H9 (cell line): ENCODE measurements around the gene KHK. TPM values are rescaled to one million over a fixed set of nuclear protein-coding genes. Genes with fewer than 3 reads are reported as not detected.

Source experiments
- DNase-seq: peaks from one replicate; pipeline ENCODE4 v3.0.0-alpha.2; 2017
- H2AFZ ChIP-seq: one replicate; pipeline ENCODE4 v1.6.1; 2013; ENCODE audit warnings: mild to moderate bottlenecking, low read length, control low read depth, moderate library complexity
- H2AK5ac ChIP-seq: 2 replicates; pipeline ENCODE4 v1.6.1; 2013; ENCODE audit warnings: low read length, control low read depth, mixed read lengths; ENCODE audit not compliant: insufficient read length
- H2BK120ac ChIP-seq: one replicate; pipeline ENCODE4 v1.6.1; 2013; ENCODE audit warnings: low read depth, mild to moderate bottlenecking, low read length, control low read depth, inconsistent platforms; ENCODE audit not compliant: poor library complexity, severe bottlenecking
- H2BK12ac ChIP-seq: 2 replicates; pipeline ENCODE4 v1.6.1; 2013; ENCODE audit warnings: low read length, control low read depth, mixed read lengths, low read depth; ENCODE audit not compliant: insufficient read length
- H2BK15ac ChIP-seq: 2 replicates; pipeline ENCODE4 v1.6.1; 2013; ENCODE audit warnings: low read depth, low read length, control low read depth
- H2BK20ac ChIP-seq: one replicate; pipeline ENCODE4 v1.6.1; 2013; ENCODE audit warnings: low read depth, mild to moderate bottlenecking, low read length, control low read depth, inconsistent platforms; ENCODE audit not compliant: poor library complexity, severe bottlenecking
- H2BK5ac ChIP-seq: 2 replicates; pipeline ENCODE4 v1.6.1; 2013; ENCODE audit warnings: low read length, control low read depth, mixed read lengths; ENCODE audit not compliant: insufficient read length
- H3K14ac ChIP-seq: 2 replicates; pipeline ENCODE4 v1.6.1; 2013; ENCODE audit warnings: low read length, control low read depth; ENCODE audit not compliant: insufficient read depth
- H3K18ac ChIP-seq: 2 replicates; pipeline ENCODE4 v1.6.1; 2013; ENCODE audit warnings: low read depth, mild to moderate bottlenecking, mixed read lengths, low read length, control low read depth; ENCODE audit not compliant: insufficient read length
- H3K23ac ChIP-seq: 2 replicates; pipeline ENCODE4 v1.6.1; 2013; ENCODE audit warnings: low read length, control low read depth, mixed read lengths, low read depth; ENCODE audit not compliant: insufficient read length
- H3K23me2 ChIP-seq: 2 replicates; pipeline ENCODE4 v1.6.1; 2013; ENCODE audit warnings: low read depth, mild to moderate bottlenecking, mixed read lengths, low read length, control low read depth; ENCODE audit not compliant: insufficient read length, poor library complexity, severe bottlenecking
- H3K27ac ChIP-seq: 2 replicates; pipeline ENCODE4 v1.5.1; 2013; ENCODE audit warnings: low read length, control low read depth, mixed read lengths, low read depth; ENCODE audit not compliant: insufficient read length
- H3K27me3 ChIP-seq: 2 replicates; pipeline ENCODE4 v1.6.1; 2013; ENCODE audit warnings: low read length, control low read depth, inconsistent platforms; ENCODE audit not compliant: insufficient read depth
- H3K4ac ChIP-seq: 2 replicates; pipeline ENCODE4 v1.6.1; 2013; ENCODE audit warnings: low read depth, mild to moderate bottlenecking, control low read depth, inconsistent platforms, low read length, moderate library complexity
- H3K4me1 ChIP-seq: 2 replicates; pipeline ENCODE4 v1.6.1; 2013; ENCODE audit warnings: low read length, control low read depth, inconsistent platforms; ENCODE audit not compliant: insufficient read depth
- H3K4me2 ChIP-seq: 2 replicates; pipeline ENCODE4 v1.6.1; 2013; ENCODE audit warnings: low read length, control low read depth, mixed read lengths; ENCODE audit not compliant: insufficient read length, insufficient read depth
- H3K56ac ChIP-seq: 2 replicates; pipeline ENCODE4 v1.6.1; 2013; ENCODE audit warnings: low read depth, mild to moderate bottlenecking, mixed read lengths, low read length, control low read depth; ENCODE audit not compliant: insufficient read length
- H3K79me1 ChIP-seq: 2 replicates; pipeline ENCODE4 v1.6.1; 2013; ENCODE audit warnings: low read depth, mild to moderate bottlenecking, moderate library complexity, low read length, control low read depth, inconsistent platforms; ENCODE audit not compliant: insufficient read depth, poor library complexity, severe bottlenecking
- H3K79me2 ChIP-seq: 2 replicates; pipeline ENCODE4 v1.6.1; 2013; ENCODE audit warnings: low read length, control low read depth, inconsistent platforms; ENCODE audit not compliant: insufficient read depth
- H3K9ac ChIP-seq: 2 replicates; pipeline ENCODE4 v1.6.1; 2013; ENCODE audit warnings: low read length, control low read depth, mixed read lengths; ENCODE audit not compliant: insufficient read length; ENCODE audit errors: extremely low read depth
- H3K9me3 ChIP-seq: one replicate; pipeline ENCODE4 v1.6.1; 2013; ENCODE audit warnings: low read depth, low read length, inconsistent platforms; ENCODE audit not compliant: control insufficient read depth
- H3T11ph ChIP-seq: one replicate; pipeline ENCODE4 v1.6.1; 2013; ENCODE audit warnings: mild to moderate bottlenecking, low read length, control low read depth, inconsistent platforms
- H4K20me1 ChIP-seq: one replicate; pipeline ENCODE4 v1.6.1; 2013; ENCODE audit not compliant: control insufficient read depth, insufficient read length, insufficient read depth
- H4K5ac ChIP-seq: 2 replicates; pipeline ENCODE4 v1.6.1; 2013; ENCODE audit warnings: low read depth, mild to moderate bottlenecking, mixed read lengths, low read length, control low read depth; ENCODE audit not compliant: insufficient read length
- H4K8ac ChIP-seq: replicated peaks from 2 replicates; pipeline ENCODE4 v1.6.1; 2013; ENCODE audit warnings: low read length, control low read depth, mixed read lengths, low read depth; ENCODE audit not compliant: insufficient read length
- H4K91ac ChIP-seq: 2 replicates; pipeline ENCODE4 v1.6.1; 2013; ENCODE audit warnings: low read depth, mild to moderate bottlenecking, moderate library complexity, mixed read lengths, low read length, control low read depth; ENCODE audit not compliant: insufficient read length
- H3K27ac Mint-ChIP-seq, 3 experiments: 2 replicates in 2 of 3; 3 replicates in 1 of 3; pipeline ENCODE4 v1.8.0; 2020 to 2021; ENCODE audit warnings: mixed read lengths in 3 of 3, mild to moderate bottlenecking in 1 of 3, moderate library complexity in 1 of 3
- H3K27me3 Mint-ChIP-seq: 2 replicates; pipeline ENCODE4 v1.8.0; 2021; ENCODE audit warnings: low read depth, mild to moderate bottlenecking, moderate library complexity, mixed read lengths
- H3K36me3 Mint-ChIP-seq, 3 experiments: 2 replicates in 2 of 3; 3 replicates in 1 of 3; pipeline ENCODE4 v1.8.0; 2020 to 2021; ENCODE audit warnings: low read depth in 3 of 3, mixed read lengths in 3 of 3; ENCODE audit not compliant: insufficient read depth in 1 of 3
- H3K4me1 Mint-ChIP-seq, 2 experiments: 2 replicates each; pipeline ENCODE4 v1.8.0; 2020; ENCODE audit warnings: mixed read lengths in 2 of 2
- H3K4me3 Mint-ChIP-seq, 2 experiments: 2 replicates in 1 of 2; 3 replicates in 1 of 2; pipeline ENCODE4 v1.8.0; 2020 to 2021; ENCODE audit warnings: mild to moderate bottlenecking in 2 of 2, mixed read lengths in 2 of 2, moderate library complexity in 1 of 2
- H3K9me3 Mint-ChIP-seq, 2 experiments: 2 replicates in 1 of 2; 3 replicates in 1 of 2; pipeline ENCODE4 v1.8.0; 2020; ENCODE audit warnings: mild to moderate bottlenecking in 2 of 2, mixed read lengths in 2 of 2, moderate library complexity in 1 of 2
- WGBS: extraction: QIAGEN DNeasy Blood & Tissue Kit; methylation state at CpG from one replicate; pipeline ENCODE4 v1.1.7; 2013; ENCODE audit warnings: missing lambda C conversion rate, low lambda C conversion rate, mixed read lengths; ENCODE audit not compliant: insufficient read length; ENCODE audit errors: extremely low coverage; 5-methylcytosine and 5-hydroxymethylcytosine counted together
- total RNA-seq: library from RNA; stranded (reverse); gene quantifications from 2 replicates; pipeline ENCODE4 v1.2.1, GENCODE V29; 2021
- TF ChIP-seq, protein P1 (sequence below): fragments of 200-600 bp; sonication (generic); conservative IDR thresholded peaks from 3 replicates; pipeline ENCODE4 v1.8.0; 2021; ENCODE audit warnings: antibody characterized with exemption, mild to moderate bottlenecking

KHK gene
- total RNA-seq, 1 experiment from 2014 or later = 12.1 TPM

DNA sequence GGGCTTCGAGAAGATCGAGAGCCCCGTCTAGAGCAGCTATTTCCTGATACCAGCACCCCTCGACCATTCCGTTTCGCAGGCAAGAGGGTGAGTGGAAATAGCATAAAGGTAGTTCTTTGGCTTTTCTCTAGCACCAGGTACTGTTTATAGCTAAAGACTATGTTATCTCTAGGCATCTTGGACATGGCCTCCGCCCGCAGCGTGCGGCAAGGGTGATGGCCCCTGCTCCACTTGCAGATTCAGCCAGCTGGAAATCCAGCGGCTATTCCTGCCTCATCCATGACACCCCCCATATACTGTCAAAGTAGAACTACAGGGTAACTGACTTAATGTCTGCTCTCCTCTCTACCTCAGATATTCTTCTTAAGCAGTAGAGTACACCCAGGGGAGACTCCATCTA is 31.9 kb upstream of the KHK start:
- Histone ChIP-seq H2BK120ac (no peak overlapping the region), H3K27me3 (no peaks in the 10 kb centered on the region), H3K4me2 (no peak overlapping the region), H3K14ac (no peak overlapping the region), H2BK5ac (no peak overlapping the region), H2AFZ (no peak overlapping the region), H4K91ac (no peak overlapping the region), H3K9ac (no peak overlapping the region), H3K23me2 (peaks cover 6% of the 10 kb centered on the region), H3K9me3 (no peaks in the 10 kb centered on the region), H2BK12ac (no peak overlapping the region), H2BK20ac (no peak overlapping the region), H2BK15ac (no peak overlapping the region), H3K23ac (no peak overlapping the region), H3K79me1 (no peaks in the 10 kb centered on the region), H3K27ac (no peak overlapping the region), H4K8ac (no peak overlapping the region), H3K79me2 (no peaks in the 10 kb centered on the region), H4K20me1 (no peaks in the 10 kb centered on the region), H3K4me1 (0 out of 2 replicates have a peak, but pooled peaks cover 4% of the 10 kb centered on the region), H3K18ac (no peak overlapping the region), H3T11ph (no peak overlapping the region), H3K4ac (no peak overlapping the region), H4K5ac (no peak overlapping the region), H3K56ac (no peak overlapping the region), H2AK5ac (no peak overlapping the region)
- Mint-ChIP-seq H3K9me3 (peaks cover 6 to 7% of the 10 kb centered on the region in 2 experiments; a peak in 4 of 5 replicates), H3K4me3 (no peak overlapping the region), H3K27ac (no peak overlapping the region; a peak in 1 of 7 replicates), H3K4me1 (peaks cover 4 to 8% of the 10 kb centered on the region in 2 experiments), H3K36me3 (peaks cover 23 to 58% (median 45%) of the 10 kb centered on the region in 3 experiments), H3K27me3 (peaks cover 6% of the 10 kb centered on the region)
- TF ChIP-seq, protein P1, sequence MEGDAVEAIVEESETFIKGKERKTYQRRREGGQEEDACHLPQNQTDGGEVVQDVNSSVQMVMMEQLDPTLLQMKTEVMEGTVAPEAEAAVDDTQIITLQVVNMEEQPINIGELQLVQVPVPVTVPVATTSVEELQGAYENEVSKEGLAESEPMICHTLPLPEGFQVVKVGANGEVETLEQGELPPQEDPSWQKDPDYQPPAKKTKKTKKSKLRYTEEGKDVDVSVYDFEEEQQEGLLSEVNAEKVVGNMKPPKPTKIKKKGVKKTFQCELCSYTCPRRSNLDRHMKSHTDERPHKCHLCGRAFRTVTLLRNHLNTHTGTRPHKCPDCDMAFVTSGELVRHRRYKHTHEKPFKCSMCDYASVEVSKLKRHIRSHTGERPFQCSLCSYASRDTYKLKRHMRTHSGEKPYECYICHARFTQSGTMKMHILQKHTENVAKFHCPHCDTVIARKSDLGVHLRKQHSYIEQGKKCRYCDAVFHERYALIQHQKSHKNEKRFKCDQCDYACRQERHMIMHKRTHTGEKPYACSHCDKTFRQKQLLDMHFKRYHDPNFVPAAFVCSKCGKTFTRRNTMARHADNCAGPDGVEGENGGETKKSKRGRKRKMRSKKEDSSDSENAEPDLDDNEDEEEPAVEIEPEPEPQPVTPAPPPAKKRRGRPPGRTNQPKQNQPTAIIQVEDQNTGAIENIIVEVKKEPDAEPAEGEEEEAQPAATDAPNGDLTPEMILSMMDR = no peak
- no peak for DNase-seq
- no CpG with 5 or more reads among the region's 11 CpGs for WGBS
